Vagina (tissue), 2 donors: Measurements from ENCODE around the gene USP17L21.
"Not testable (repeated sequence)": the region's sequence is repeated elsewhere in the genome, so short reads cannot be mapped to it uniquely, and the experiment has no call there.

ENCODE experiments used
- POLR2A ChIP-seq, 2 donors: fragments of 450-650 bp; IDR thresholded peaks; one replicate each; pipeline ENCODE4 v1.6.1; 2017; ENCODE audit warnings: antibody characterized with exemption in 2 of 2, mild to moderate bottlenecking in 2 of 2, moderate library complexity in 2 of 2
- POLR2AphosphoS5 ChIP-seq, 2 donors: sonication (generic); formaldehyde crosslinking; IDR thresholded peaks; one replicate each; pipeline ENCODE4 v1.9.0; 2017; ENCODE audit warnings: antibody characterized with exemption in 2 of 2, mild to moderate bottlenecking in 2 of 2, low read depth in 1 of 2; ENCODE audit not compliant: insufficient read depth in 1 of 2
- TF ChIP-seq, protein P1 (sequence below), 3 experiments: fragments of 450-650 bp in 2 of 3; fragments of 200-600 bp in 1 of 3; sonication (generic) in 1 of 3; IDR thresholded peaks; one replicate each; pipeline ENCODE4 v1.5.1; 2017 to 2019; ENCODE audit warnings: antibody characterized with exemption in 3 of 3, mild to moderate bottlenecking in 2 of 3, moderate library complexity in 2 of 3

DNA sequence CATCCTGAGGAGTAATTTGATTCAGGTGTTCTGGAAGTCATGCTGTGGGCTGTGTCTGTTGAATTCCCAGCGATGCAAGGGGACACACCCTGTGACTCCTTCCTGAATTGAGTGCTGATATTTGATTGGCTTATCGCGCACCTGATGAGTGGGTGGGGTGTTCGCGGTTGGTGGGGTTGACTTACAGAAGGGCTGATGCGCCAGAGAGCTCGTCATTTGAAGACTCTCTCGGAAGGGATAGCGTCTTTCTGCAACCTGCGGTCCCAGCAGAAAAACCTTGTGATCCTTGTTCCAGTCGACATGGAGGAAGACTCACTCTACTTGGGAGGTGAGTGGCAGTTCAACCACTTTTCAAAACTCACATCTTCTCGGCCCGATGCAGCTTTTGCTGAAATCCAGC is 42.8 kb upstream of the USP17L21 start, which contains the start of gene USP17L12:
- TF ChIP-seq, protein P1, sequence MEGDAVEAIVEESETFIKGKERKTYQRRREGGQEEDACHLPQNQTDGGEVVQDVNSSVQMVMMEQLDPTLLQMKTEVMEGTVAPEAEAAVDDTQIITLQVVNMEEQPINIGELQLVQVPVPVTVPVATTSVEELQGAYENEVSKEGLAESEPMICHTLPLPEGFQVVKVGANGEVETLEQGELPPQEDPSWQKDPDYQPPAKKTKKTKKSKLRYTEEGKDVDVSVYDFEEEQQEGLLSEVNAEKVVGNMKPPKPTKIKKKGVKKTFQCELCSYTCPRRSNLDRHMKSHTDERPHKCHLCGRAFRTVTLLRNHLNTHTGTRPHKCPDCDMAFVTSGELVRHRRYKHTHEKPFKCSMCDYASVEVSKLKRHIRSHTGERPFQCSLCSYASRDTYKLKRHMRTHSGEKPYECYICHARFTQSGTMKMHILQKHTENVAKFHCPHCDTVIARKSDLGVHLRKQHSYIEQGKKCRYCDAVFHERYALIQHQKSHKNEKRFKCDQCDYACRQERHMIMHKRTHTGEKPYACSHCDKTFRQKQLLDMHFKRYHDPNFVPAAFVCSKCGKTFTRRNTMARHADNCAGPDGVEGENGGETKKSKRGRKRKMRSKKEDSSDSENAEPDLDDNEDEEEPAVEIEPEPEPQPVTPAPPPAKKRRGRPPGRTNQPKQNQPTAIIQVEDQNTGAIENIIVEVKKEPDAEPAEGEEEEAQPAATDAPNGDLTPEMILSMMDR (IDR thresholded peaks at IDR 0.05), result not testable (repeated sequence)
- TF ChIP-seq POLR2A (IDR thresholded peaks at IDR 0.05); POLR2AphosphoS5 (IDR thresholded peaks at IDR 0.05; ENCODE audit: insufficient read depth in 1 of 2, low read depth in 1 of 2): not testable (repeated sequence)
